ENCODE measurements around the gene MAP3K8.

- TF ChIP-seq CTCF (conservative IDR thresholded peaks at IDR 0.05 in 1 of 2, IDR thresholded peaks at IDR 0.05 in 1 of 2; ENCODE audit: extremely low read depth in 1 of 2, insufficient read depth in 1 of 2, low read depth in 1 of 2, low read length in 2 of 2): no peak
- TF ChIP-seq EZH2 (IDR thresholded peaks at IDR 0.05; ENCODE audit: borderline replicate concordance, low read length): no peak
These were observed 55.4 kb downstream of the MAP3K8 start for GRCh38 chr10:30489346-30489745.

Measured in mammary epithelial cell (primary cell).